ENCODE measurements around the gene LRRC42.

DNA sequence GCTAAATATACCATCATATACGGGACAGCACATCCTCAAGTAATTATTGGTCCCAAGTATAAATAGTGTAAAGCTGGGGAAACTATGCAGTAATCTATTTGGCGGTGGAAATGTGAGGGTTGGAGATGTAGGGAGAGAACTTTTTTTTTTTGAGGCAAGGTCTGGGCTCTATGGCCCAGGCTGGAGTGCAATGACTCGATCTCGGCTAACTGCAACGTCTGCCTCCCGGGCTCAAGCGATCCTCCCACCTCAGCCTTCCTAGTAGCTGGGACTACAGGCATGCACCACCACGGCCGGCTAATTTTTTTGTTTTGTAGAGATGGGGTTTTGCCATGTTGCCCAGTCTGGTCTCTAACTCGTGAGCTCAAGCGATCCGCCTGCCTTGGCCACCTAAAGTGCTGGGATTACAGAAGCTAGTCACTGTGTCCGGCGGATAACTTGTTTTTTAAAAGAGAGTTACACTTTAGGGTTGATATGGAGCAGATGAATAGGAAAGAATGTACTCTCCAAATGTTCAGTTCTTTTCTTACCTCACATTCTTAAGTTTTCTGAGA is 2.6 kb upstream of the LRRC42 start:
- TF ChIP-seq GATA2 (IDR thresholded peaks at IDR 0.05; ENCODE audit: low read depth, low read length) = no peak
- no peak for TF ChIP-seq GATA3 (IDR thresholded peaks at IDR 0.05; ENCODE audit: low read depth, low read length)

Data from SH-SY5Y (cell line).